ENCODE measurements around the gene MRPL24.
"Not testable (repeated sequence)": the region's sequence is repeated elsewhere in the genome, so short reads cannot be mapped to it uniquely, and the experiment has no call there.

Gene MRPL24

GRCh38 chr1:156765666-156766065, 24.8 kb upstream of the MRPL24 start:
- no peak for DNase-seq
- Histone ChIP-seq H3K4me1 (no peaks in the 10 kb centered on the region; the same call in 1 of the 2 replicates), H3K36me3 (peaks cover 7% of the 10 kb centered on the region), H3K9me3 (no peaks in the 10 kb centered on the region), H3K4me3 (ENCODE audit: low read depth, low read length) (no peak overlapping the region; the same call in 1 of the 2 replicates), H3K27me3 (no peaks in the 10 kb centered on the region)
- no peak for TF ChIP-seq CTCF (IDR thresholded peaks at IDR 0.05; ENCODE audit: low read depth, low read length)

GRCh38 chr1:156765136-156765535, 24.2 kb upstream of the MRPL24 start:
- H3K36me3 ChIP-seq; H3K4me3 ChIP-seq (ENCODE audit: low read depth, low read length); H3K4me1 ChIP-seq; DNase-seq; H3K27me3 ChIP-seq; H3K9me3 ChIP-seq: not testable (repeated sequence)

- no peak for TF ChIP-seq CTCF (IDR thresholded peaks at IDR 0.05; ENCODE audit: low read depth, low read length)
- H3K4me3 ChIP-seq (ENCODE audit: low read depth, low read length), result no peak overlapping the region
- H3K4me1 ChIP-seq, result peaks cover 3% of the 10 kb centered on the region
- no peaks in the 10 kb centered on the region for H3K9me3 ChIP-seq
- DNase-seq, result no peak
- no peaks in the 10 kb centered on the region for H3K27me3 ChIP-seq
- no peaks in the 10 kb centered on the region for H3K36me3 ChIP-seq
Measured at GRCh38 chr1:156760796-156761104, 19.9 kb upstream of the MRPL24 start.

- Histone ChIP-seq H3K36me3 (no peaks in the 10 kb centered on the region), H3K4me1 (peaks cover 3% of the 10 kb centered on the region), H3K9me3 (no peaks in the 10 kb centered on the region), H3K4me3 (ENCODE audit: low read depth, low read length) (no peak overlapping the region), H3K27me3 (no peaks in the 10 kb centered on the region)
- no peak for TF ChIP-seq CTCF (IDR thresholded peaks at IDR 0.05; ENCODE audit: low read depth, low read length)
- no peak for DNase-seq
Measured at GRCh38 chr1:156760092-156760795, 19.4 kb upstream of the MRPL24 start.

GRCh38 chr1:156757572-156758253, 16.8 kb upstream of the MRPL24 start:
- not testable (repeated sequence) for H3K4me3 ChIP-seq (ENCODE audit: low read depth, low read length); DNase-seq; H3K4me1 ChIP-seq; H3K36me3 ChIP-seq; H3K9me3 ChIP-seq; H3K27me3 ChIP-seq

GRCh38 chr1:156756355-156756754, 15.5 kb upstream of the MRPL24 start:
- H3K9me3 ChIP-seq, result no peaks in the 10 kb centered on the region
- TF ChIP-seq CTCF (IDR thresholded peaks at IDR 0.05; ENCODE audit: low read depth, low read length), result no peak
- DNase-seq, result no peak
- H3K36me3 ChIP-seq, result no peaks in the 10 kb centered on the region
- no peaks in the 10 kb centered on the region for H3K27me3 ChIP-seq
- peaks cover 3% of the 10 kb centered on the region for H3K4me1 ChIP-seq
- no peak overlapping the region for H3K4me3 ChIP-seq (ENCODE audit: low read depth, low read length)

GRCh38 chr1:156755527-156755950, 14.7 kb upstream of the MRPL24 start:
- H3K4me1 ChIP-seq, result peaks cover 3% of the 10 kb centered on the region; the same call in 1 of the 2 replicates
- no peaks in the 10 kb centered on the region for H3K27me3 ChIP-seq
- H3K36me3 ChIP-seq, result no peaks in the 10 kb centered on the region
- no peaks in the 10 kb centered on the region for H3K9me3 ChIP-seq
- DNase-seq, result no peak
- TF ChIP-seq CTCF (IDR thresholded peaks at IDR 0.05; ENCODE audit: low read depth, low read length), result no peak
- no peak overlapping the region for H3K4me3 ChIP-seq (ENCODE audit: low read depth, low read length)
